Thymus (tissue), 11 donors: ENCODE measurements around the gene RFX3. TPM values are rescaled to one million over a fixed set of nuclear protein-coding genes. Genes with fewer than 3 reads are reported as not detected.
A peak's percentile ranks its signal among the peaks of the same experiment; 100 is the strongest.

ENCODE experiments used
- DNase-seq, 9 donors: peaks; one replicate each; pipeline ENCODE4 v3.0.0-alpha.2; 2013; ENCODE audit warnings: low spot score in 9 of 9, low read depth in 6 of 9, missing footprints in 1 of 9
- H3K27ac ChIP-seq, 2 donors: one replicate each; pipeline ENCODE4 v1.5.1; 2013; ENCODE audit warnings: control low read depth in 1 of 2, low read depth in 1 of 2, low read length in 1 of 2, mild to moderate bottlenecking in 1 of 2, moderate library complexity in 1 of 2
- H3K27me3 ChIP-seq, 2 donors: one replicate each; pipeline ENCODE4 v1.5.1; 2013; ENCODE audit warnings: low read length in 1 of 2; ENCODE audit not compliant: control insufficient read depth in 2 of 2, insufficient read depth in 1 of 2
- H3K36me3 ChIP-seq, 2 donors: one replicate each; pipeline ENCODE4 v1.5.1; 2013; ENCODE audit warnings: low read length in 1 of 2, mild to moderate bottlenecking in 1 of 2, moderate library complexity in 1 of 2; ENCODE audit not compliant: control insufficient read depth in 2 of 2, insufficient read depth in 2 of 2
- H3K4me1 ChIP-seq, 2 donors: one replicate each; pipeline ENCODE4 v1.5.1; 2013; ENCODE audit warnings: low read length in 2 of 2; ENCODE audit not compliant: control insufficient read depth in 2 of 2, insufficient read depth in 2 of 2
- H3K4me3 ChIP-seq, 2 donors: one replicate each; pipeline ENCODE4 v1.5.1; 2013; ENCODE audit warnings: low read length in 2 of 2, control low read depth in 1 of 2, mild to moderate bottlenecking in 1 of 2
- H3K9me3 ChIP-seq, 2 donors: one replicate each; pipeline ENCODE4 v1.5.1; 2013; ENCODE audit warnings: low read length in 1 of 2, mild to moderate bottlenecking in 1 of 2; ENCODE audit not compliant: control insufficient read depth in 2 of 2, insufficient read depth in 1 of 2
- WGBS: extraction: QIAGEN DNeasy Blood & Tissue Kit; methylation state at CpG from one replicate; pipeline ENCODE4 v1.1.7; 2013; 5-methylcytosine and 5-hydroxymethylcytosine counted together
- polyA plus RNA-seq: library from polyadenylated mRNA; stranded (reverse); fragments of 200-250 nt; gene quantifications from one replicate; pipeline ENCODE4 v1.2.3, GENCODE V29; 2013
- total RNA-seq: library from RNA; stranded (reverse); fragments of 120-200 nt; gene quantifications from one replicate; pipeline ENCODE4 v1.2.4, GENCODE V29; 2013
- donor health status: healthy.

Gene RFX3
- total and polyA plus RNA-seq, 2 donors = 5.1 to 7.8 TPM

DNA sequence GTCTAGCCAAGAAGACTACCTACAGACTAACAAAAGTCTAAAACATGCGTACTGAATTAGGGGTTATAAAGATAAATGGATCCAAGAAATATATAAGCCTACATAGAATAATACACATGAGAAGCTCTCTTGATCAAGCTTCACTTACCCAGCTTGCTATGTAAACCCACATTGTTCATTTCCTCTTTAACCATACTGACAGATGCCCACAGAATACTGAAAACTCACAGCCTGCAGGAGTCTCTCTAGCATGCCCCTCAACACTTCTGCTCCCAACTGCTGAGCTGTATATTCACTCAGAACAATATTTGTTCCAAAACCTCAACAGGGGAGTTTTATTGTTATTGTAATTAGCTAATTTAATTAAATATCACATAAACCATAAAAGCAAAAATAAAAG lies 52.4 kb downstream of the RFX3 start:
- 82% methylated on average over 1 of the region's 1 CpG for WGBS
- H3K27ac ChIP-seq = no peak overlapping the region
- peak in 1 of 9 donors; percentile 42 for DNase-seq

DNA sequence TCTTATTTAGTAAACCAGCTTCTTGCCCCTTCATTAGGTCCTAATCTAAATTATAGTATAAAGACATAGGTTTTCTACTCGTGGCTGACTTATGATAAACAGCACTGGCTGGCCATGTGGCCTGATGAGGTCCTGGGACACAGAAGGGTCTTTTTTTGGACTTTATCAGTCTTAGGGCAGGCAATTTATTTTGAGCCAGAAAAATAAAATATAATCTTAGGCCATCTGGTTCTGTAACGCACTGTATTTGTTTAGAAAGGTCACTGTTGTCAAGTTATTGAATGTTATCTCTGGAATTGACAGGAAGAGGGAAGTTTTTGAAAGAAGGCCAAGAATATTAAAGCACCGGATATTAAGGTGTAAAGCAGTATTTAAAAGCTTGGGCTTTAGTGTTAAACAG lies 53.9 kb downstream of the RFX3 start:
- peaks cover 0 to 2% of the 10 kb centered on the region in 2 donors for H3K4me1 ChIP-seq
- H3K36me3 ChIP-seq = no peaks in the 10 kb centered on the region
- DNase-seq = no peak
- no peaks in the 10 kb centered on the region for H3K9me3 ChIP-seq
- no peak overlapping the region for H3K4me3 ChIP-seq
- WGBS = 95% methylated on average over 3 of the region's 3 CpGs
- H3K27me3 ChIP-seq = no peaks in the 10 kb centered on the region
- H3K27ac ChIP-seq = no peak overlapping the region

More for the DNA sequence above, 52.4 kb downstream of the RFX3 start:
- Histone ChIP-seq H3K4me3 (no peak overlapping the region), H3K9me3 (no peaks in the 10 kb centered on the region), H3K36me3 (no peaks in the 10 kb centered on the region), H3K27me3 (no peaks in the 10 kb centered on the region), H3K4me1 (peaks cover 0 to 2% of the 10 kb centered on the region in 2 donors)

DNA sequence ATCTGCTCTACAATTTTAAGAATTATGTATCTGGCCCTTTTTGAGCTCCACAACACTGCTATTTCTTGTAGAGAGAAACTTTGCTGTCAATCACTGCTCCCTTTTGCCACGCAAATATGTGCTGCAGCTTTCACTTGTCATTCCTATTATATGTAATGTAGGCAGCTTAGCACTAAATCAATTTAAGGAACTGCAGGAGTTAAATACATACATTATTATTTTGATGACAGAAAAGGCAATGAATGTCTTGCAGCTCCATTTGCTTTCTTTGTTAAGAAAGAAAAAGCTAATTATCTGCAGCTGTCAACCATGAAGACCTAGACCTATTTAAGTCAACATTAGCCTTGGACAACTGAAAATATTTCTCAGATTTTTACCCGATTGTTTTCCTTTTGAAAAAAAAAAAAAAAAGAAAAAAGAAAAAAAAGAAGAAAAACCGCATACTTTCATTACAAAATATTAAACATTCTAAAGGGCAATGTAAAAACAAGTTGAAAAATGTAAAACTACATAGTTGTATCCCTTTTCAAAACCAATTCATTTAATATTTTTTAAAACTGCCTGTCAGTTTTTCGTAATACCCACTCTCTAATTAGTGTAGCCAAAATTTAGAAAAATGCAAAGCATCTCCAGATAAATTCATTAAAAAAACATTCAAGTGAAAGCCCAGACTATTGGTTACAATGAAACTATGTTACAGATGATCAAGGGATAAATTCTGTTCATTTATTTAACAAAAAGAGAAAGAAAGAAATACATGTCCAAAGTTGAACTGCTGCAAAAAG lies 57.2 kb downstream of the RFX3 start:
- H3K4me1 ChIP-seq = no peaks in the 10 kb centered on the region
- 97% methylated on average over 4 of the region's 4 CpGs for WGBS
- no peak overlapping the region for H3K4me3 ChIP-seq
- no peaks in the 10 kb centered on the region for H3K27me3 ChIP-seq
- no peaks in the 10 kb centered on the region for H3K9me3 ChIP-seq
- no peaks in the 10 kb centered on the region for H3K36me3 ChIP-seq
- DNase-seq = no peak
- H3K27ac ChIP-seq = no peak overlapping the region

- Histone ChIP-seq H3K27ac (no peak overlapping the region), H3K36me3 (no peaks in the 10 kb centered on the region), H3K4me1 (no peaks in the 10 kb centered on the region), H3K4me3 (no peak overlapping the region), H3K27me3 (no peaks in the 10 kb centered on the region), H3K9me3 (no peaks in the 10 kb centered on the region)
- DNase-seq = peak in 7 of 9 donors; percentile 14 to 73 (median 42)
- 71% methylated on average over 4 of the region's 4 CpGs for WGBS
These were observed 58.1 kb downstream of the RFX3 start for GRCh38 chr9:3467593-3468219.

GRCh38 chr9:3464033-3464638 lies 61.7 kb downstream of the RFX3 start:
- 89% methylated on average over 6 of the region's 6 CpGs for WGBS
- no peak for DNase-seq
- Histone ChIP-seq H3K4me1 (no peaks in the 10 kb centered on the region), H3K4me3 (no peak overlapping the region), H3K27me3 (no peaks in the 10 kb centered on the region), H3K27ac (no peak overlapping the region), H3K36me3 (no peaks in the 10 kb centered on the region), H3K9me3 (no peaks in the 10 kb centered on the region)

DNA sequence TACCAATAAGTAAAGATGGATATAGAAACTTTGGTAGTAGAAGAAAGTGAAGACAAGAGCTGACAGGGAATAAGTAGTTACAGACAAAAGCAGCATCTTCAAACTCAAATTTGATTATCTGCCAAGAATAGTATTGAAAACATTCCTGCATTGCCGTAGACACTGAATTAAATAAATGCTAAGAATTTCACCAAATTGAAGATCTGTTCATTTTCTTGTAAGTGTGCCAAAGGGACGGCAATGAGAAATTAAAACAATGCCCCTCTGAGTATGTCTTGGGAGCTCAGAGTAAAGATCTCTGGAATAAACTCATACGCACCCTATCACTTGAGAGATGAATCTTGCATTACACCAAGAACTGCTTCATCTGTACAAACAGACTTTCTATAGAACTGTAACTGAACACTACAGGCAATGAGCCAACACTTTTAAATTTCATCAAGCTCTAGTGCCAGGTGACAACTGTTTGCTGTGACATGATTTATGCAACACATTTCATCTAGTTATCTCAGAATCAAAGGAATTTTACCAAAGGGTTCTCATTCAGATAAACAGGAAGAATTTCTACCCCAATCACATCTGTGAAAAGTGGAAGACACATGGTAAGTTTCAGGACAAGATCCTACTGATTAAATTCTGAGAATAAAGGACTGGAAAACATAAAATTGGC lies 66.9 kb downstream of the RFX3 start:
- Histone ChIP-seq H3K27ac (no peak overlapping the region), H3K4me1 (no peaks in the 10 kb centered on the region), H3K4me3 (no peak overlapping the region), H3K27me3 (no peaks in the 10 kb centered on the region), H3K9me3 (no peaks in the 10 kb centered on the region), H3K36me3 (no peaks in the 10 kb centered on the region)
- 92% methylated on average over 3 of the region's 3 CpGs for WGBS
- no peak for DNase-seq

- Histone ChIP-seq H3K4me1 (no peaks in the 10 kb centered on the region), H3K27ac (no peak overlapping the region), H3K36me3 (no peaks in the 10 kb centered on the region), H3K4me3 (no peak overlapping the region), H3K27me3 (no peaks in the 10 kb centered on the region), H3K9me3 (no peaks in the 10 kb centered on the region)
- DNase-seq = no peak
These were observed 68.6 kb downstream of the RFX3 start for GRCh38 chr9:3457175-3457574.

- Histone ChIP-seq H3K36me3 (no peaks in the 10 kb centered on the region), H3K9me3 (no peaks in the 10 kb centered on the region), H3K27me3 (no peaks in the 10 kb centered on the region), H3K27ac (no peak overlapping the region), H3K4me1 (no peaks in the 10 kb centered on the region), H3K4me3 (no peak overlapping the region)
- 97% methylated on average over 3 of the region's 3 CpGs for WGBS
- no peak for DNase-seq
These were observed 70.1 kb downstream of the RFX3 start for GRCh38 chr9:3455717-3456116.

- WGBS = over 99% methylated on average over 2 of the region's 2 CpGs
- Histone ChIP-seq H3K9me3 (no peaks in the 10 kb centered on the region), H3K4me3 (no peak overlapping the region), H3K4me1 (no peaks in the 10 kb centered on the region), H3K36me3 (no peaks in the 10 kb centered on the region), H3K27me3 (no peaks in the 10 kb centered on the region), H3K27ac (no peak overlapping the region)
- DNase-seq = no peak
These were observed 70.7 kb downstream of the RFX3 start for GRCh38 chr9:3455094-3455493.
